ENCODE results near the gene HSH2D. TPM values are rescaled to one million over a fixed set of nuclear protein-coding genes. Genes with fewer than 3 reads are reported as not detected.
"Not testable (repeated sequence)": the region's sequence is repeated elsewhere in the genome, so short reads cannot be mapped to it uniquely, and the experiment has no call there.

HSH2D gene
- total RNA-seq, 1 donor from 2014 or later, result not detected

- Histone ChIP-seq H2AFZ (replicated peaks) (no peak overlapping the region), H4K20me1 (ENCODE audit: low read depth) (no peaks in the 10 kb centered on the region), H3K4me1 (no peaks in the 10 kb centered on the region), H3K79me2 (ENCODE audit: low read depth) (no peaks in the 10 kb centered on the region), H3K4me2 (no peak overlapping the region), H3K27ac (no peak overlapping the region), H3K4me3 (no peak overlapping the region), H3K36me3 (no peaks in the 10 kb centered on the region), H3K9ac (no peak overlapping the region), H3K27me3 (no peaks in the 10 kb centered on the region), H3F3A (ENCODE audit: low read depth) (no peaks in the 10 kb centered on the region), H3K9me3 (ENCODE audit: low read depth) (no peaks in the 10 kb centered on the region)
- TF ChIP-seq EZH2 (IDR thresholded peaks at IDR 0.05) (no peak), EZH2phosphoT487 (IDR thresholded peaks at IDR 0.05) (no peak), CTCF (IDR thresholded peaks at IDR 0.05) (no peak)
- no peak for DNase-seq (ENCODE audit: low spot score)
- Mint-ChIP-seq H3K4me3 (no peak overlapping the region), H3K4me1 (no peaks in the 10 kb centered on the region), H3K27ac (no peak overlapping the region), H3K27me3 (ENCODE audit: insufficient read depth, low read depth) (peaks cover 3% of the 10 kb centered on the region), H3K9me3 (no peaks in the 10 kb centered on the region), H3K36me3 (no peaks in the 10 kb centered on the region)
These were observed 25.1 kb downstream of the HSH2D start for GRCh38 chr19:16168465-16169081.

GRCh38 chr19:16170134-16170533 lies 26.6 kb downstream of the HSH2D start:
- Histone ChIP-seq H3K79me2 (ENCODE audit: low read depth) (no peaks in the 10 kb centered on the region), H3K27me3 (no peaks in the 10 kb centered on the region), H3K4me2 (no peak overlapping the region), H4K20me1 (ENCODE audit: low read depth) (no peaks in the 10 kb centered on the region), H3K27ac (no peak overlapping the region), H3K36me3 (no peaks in the 10 kb centered on the region), H3K9ac (no peak overlapping the region), H2AFZ (replicated peaks) (no peak overlapping the region), H3K9me3 (ENCODE audit: low read depth) (no peaks in the 10 kb centered on the region), H3F3A (ENCODE audit: low read depth) (no peaks in the 10 kb centered on the region), H3K4me3 (no peak overlapping the region), H3K4me1 (no peaks in the 10 kb centered on the region)
- H3K27ac Mint-ChIP-seq, result no peak overlapping the region
- H3K4me3 Mint-ChIP-seq, result no peak overlapping the region
- no peaks in the 10 kb centered on the region for H3K4me1 Mint-ChIP-seq
- TF ChIP-seq CTCF (IDR thresholded peaks at IDR 0.05), result no peak
- TF ChIP-seq EZH2phosphoT487 (IDR thresholded peaks at IDR 0.05), result no peak
- no peak for TF ChIP-seq EZH2 (IDR thresholded peaks at IDR 0.05)
- no peak for DNase-seq (ENCODE audit: low spot score)
- no peaks in the 10 kb centered on the region for H3K9me3 Mint-ChIP-seq
- no peaks in the 10 kb centered on the region for H3K36me3 Mint-ChIP-seq
- peaks cover 6% of the 10 kb centered on the region for H3K27me3 Mint-ChIP-seq (ENCODE audit: insufficient read depth, low read depth)

- H3K36me3 Mint-ChIP-seq, result no peaks in the 10 kb centered on the region
- H3K4me1 Mint-ChIP-seq, result no peaks in the 10 kb centered on the region
- H3K27ac Mint-ChIP-seq, result no peak overlapping the region
- H3K27ac ChIP-seq, result no peak overlapping the region
- H3K4me3 Mint-ChIP-seq, result no peak overlapping the region
- peaks cover 5% of the 10 kb centered on the region for H3K27me3 Mint-ChIP-seq (ENCODE audit: insufficient read depth, low read depth)
- no peak overlapping the region for H3K4me3 ChIP-seq
- no peaks in the 10 kb centered on the region for H3K79me2 ChIP-seq (ENCODE audit: low read depth)
- H2AFZ ChIP-seq (replicated peaks), result no peak overlapping the region
- no peaks in the 10 kb centered on the region for H3K9me3 ChIP-seq (ENCODE audit: low read depth)
- no peaks in the 10 kb centered on the region for H4K20me1 ChIP-seq (ENCODE audit: low read depth)
- TF ChIP-seq EZH2phosphoT487 (IDR thresholded peaks at IDR 0.05), result no peak
- H3K4me2 ChIP-seq, result no peak overlapping the region
- no peaks in the 10 kb centered on the region for H3K36me3 ChIP-seq
- no peak for DNase-seq (ENCODE audit: low spot score)
- H3K4me1 ChIP-seq, result no peaks in the 10 kb centered on the region
- H3K27me3 ChIP-seq, result no peaks in the 10 kb centered on the region
- H3K9ac ChIP-seq, result no peak overlapping the region
- H3F3A ChIP-seq (ENCODE audit: low read depth), result no peaks in the 10 kb centered on the region
- no peaks in the 10 kb centered on the region for H3K9me3 Mint-ChIP-seq
These were observed 32.5 kb downstream of the HSH2D start for GRCh38 chr19:16175954-16176353.

- H3K4me2 ChIP-seq; H3K4me3 ChIP-seq; H3K4me1 ChIP-seq; H3K9me3 ChIP-seq (ENCODE audit: low read depth); H3K36me3 ChIP-seq; H4K20me1 ChIP-seq (ENCODE audit: low read depth); H2AFZ ChIP-seq (replicated peaks); H3K27ac ChIP-seq; H3K27ac Mint-ChIP-seq; H3K4me1 Mint-ChIP-seq; H3K4me3 Mint-ChIP-seq; H3F3A ChIP-seq (ENCODE audit: low read depth); DNase-seq (ENCODE audit: low spot score); H3K9ac ChIP-seq; H3K36me3 Mint-ChIP-seq; H3K27me3 Mint-ChIP-seq (ENCODE audit: insufficient read depth, low read depth); H3K79me2 ChIP-seq (ENCODE audit: low read depth); H3K9me3 Mint-ChIP-seq: not testable (repeated sequence)
- H3K27me3 ChIP-seq, result peaks cover 11% of the 10 kb centered on the region
These were observed 35.4 kb downstream of the HSH2D start for GRCh38 chr19:16178866-16179265.

Measured in neural progenitor cell (in vitro differentiated cells).